GM12892 (cell line): Measurements from ENCODE around the gene PRAME.
"Not testable (repeated sequence)": the region's sequence is repeated elsewhere in the genome, so short reads cannot be mapped to it uniquely, and the experiment has no call there.

Source experiments
- DNase-seq: peaks from one replicate; pipeline ENCODE4 v3.0.0; 2011; ENCODE audit not compliant: insufficient read length
- FAIRE-seq: peaks from 2 replicates; lab custom pipeline; 2011; peaks lifted over from hg19 to GRCh38; lab: Jason Lieb, UNC
- POLR2A ChIP-seq: IDR thresholded peaks from 2 replicates; pipeline ENCODE4 v1.6.1; 2011; ENCODE audit warnings: low read depth, low read length, control low read depth
- POLR2AphosphoS5 ChIP-seq: IDR thresholded peaks from 2 replicates; pipeline ENCODE4 v1.6.1; 2011; ENCODE audit warnings: low read depth, low read length, control low read depth
- TAF1 ChIP-seq: IDR thresholded peaks from 2 replicates; pipeline ENCODE4 v1.6.1; 2011; ENCODE audit warnings: low read depth, mild to moderate bottlenecking, control low read depth, low read length, borderline replicate concordance

Gene PRAME

DNA sequence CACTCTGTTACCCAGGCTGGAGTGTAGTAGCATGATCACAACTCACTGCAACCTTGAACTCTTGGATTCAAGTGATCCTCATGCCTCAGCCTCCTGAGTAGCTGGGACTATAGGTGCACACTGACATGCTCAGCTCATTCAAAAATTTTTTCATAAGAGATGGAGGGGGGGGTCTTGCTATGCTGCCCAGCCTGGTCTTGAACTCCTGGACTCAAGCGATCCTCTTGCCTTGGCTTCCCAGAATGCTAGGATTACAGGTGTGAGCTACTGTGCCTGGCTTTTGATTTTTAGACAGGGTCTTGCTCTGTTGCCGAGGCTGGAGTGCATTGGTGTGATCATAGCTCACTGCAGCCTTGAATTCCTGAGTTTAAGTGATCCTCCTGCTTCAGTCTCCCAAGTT, 14.0 kb downstream of the PRAME start:
- no peak for FAIRE-seq
- no peak for TF ChIP-seq POLR2AphosphoS5
- no peak for TF ChIP-seq TAF1
- no peak for TF ChIP-seq POLR2A
- no peak for DNase-seq

DNA sequence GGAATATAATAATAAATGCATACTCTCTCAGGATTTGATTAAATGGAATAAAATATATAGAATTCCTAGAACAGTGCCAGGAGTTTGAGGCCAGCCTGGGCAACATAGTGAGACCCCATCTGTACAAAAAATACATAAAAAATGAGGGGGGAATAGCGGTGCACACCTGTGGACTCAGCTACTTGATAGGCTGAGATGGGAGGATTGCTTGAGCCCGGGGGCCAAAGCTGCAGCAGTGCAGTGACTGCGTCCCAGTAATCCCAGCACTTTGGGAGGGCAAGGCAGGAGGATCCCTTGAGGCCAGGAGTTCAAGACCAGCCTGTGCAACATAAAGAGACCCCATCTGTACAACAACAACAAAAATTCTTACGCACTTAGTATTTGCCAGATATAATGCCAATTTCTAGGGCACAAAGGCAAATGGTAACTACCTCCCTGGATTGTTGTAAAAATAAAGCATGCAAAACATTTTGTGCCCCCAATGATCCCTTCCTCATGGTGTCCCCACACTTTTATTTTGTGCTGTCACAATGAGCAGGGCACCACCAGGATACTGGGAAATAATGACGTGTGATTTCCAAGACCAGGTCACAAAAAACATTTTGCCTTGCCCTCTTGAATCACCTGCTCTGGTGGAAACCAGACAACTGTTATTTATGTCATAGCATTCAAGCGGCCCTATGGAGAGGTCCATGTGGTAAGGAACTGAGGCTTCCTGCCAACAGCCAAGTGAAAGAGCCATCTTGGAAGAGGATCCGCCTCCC, 20.7 kb downstream of the PRAME start:
- TF ChIP-seq POLR2A = no peak
- TF ChIP-seq TAF1 = no peak
- TF ChIP-seq POLR2AphosphoS5 = no peak
- FAIRE-seq (no peak), DNase-seq (no peak)

DNA sequence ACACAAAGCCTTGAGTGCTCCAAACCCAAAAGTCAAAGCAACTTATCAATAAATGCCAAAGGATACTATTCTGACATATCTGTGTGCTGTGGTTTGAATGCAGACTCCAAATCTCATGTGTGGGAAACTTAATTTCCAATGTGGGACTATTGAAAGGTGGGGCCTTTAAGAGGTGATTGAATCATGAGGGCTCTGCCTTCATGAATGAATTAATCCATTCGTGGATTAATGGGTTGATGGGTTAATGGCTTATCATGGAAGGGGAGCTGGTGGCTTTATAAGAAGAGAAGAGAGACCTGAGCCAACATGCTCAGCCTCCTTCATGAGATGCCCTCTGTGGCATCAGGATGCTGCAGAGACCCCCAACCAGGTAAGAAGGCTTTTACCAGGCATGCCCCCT, 22.1 kb downstream of the PRAME start:
- DNase-seq (no peak), FAIRE-seq (no peak)
- TF ChIP-seq POLR2A (no peak), POLR2AphosphoS5 (no peak), TAF1 (no peak)

GRCh38 chr22:22536515-22536914, 22.6 kb downstream of the PRAME start:
- DNase-seq (no peak), FAIRE-seq (no peak)
- TF ChIP-seq TAF1 (no peak), POLR2A (no peak), POLR2AphosphoS5 (no peak)

GRCh38 chr22:22535662-22536061, 23.4 kb downstream of the PRAME start:
- DNase-seq (no peak), FAIRE-seq (no peak)
- TF ChIP-seq POLR2AphosphoS5 = no peak
- no peak for TF ChIP-seq POLR2A
- no peak for TF ChIP-seq TAF1

GRCh38 chr22:22534604-22535415, 24.3 kb downstream of the PRAME start:
- FAIRE-seq (no peak), DNase-seq (no peak)
- TF ChIP-seq POLR2A (no peak), POLR2AphosphoS5 (no peak), TAF1 (no peak)

- FAIRE-seq (no peak), DNase-seq (no peak)
- TF ChIP-seq POLR2AphosphoS5 = no peak
- no peak for TF ChIP-seq TAF1
- TF ChIP-seq POLR2A = no peak
Measured at GRCh38 chr22:22533863-22534262, 25.2 kb downstream of the PRAME start.

- DNase-seq (no peak), FAIRE-seq (no peak)
- TF ChIP-seq TAF1 (no peak), POLR2AphosphoS5 (no peak), POLR2A (no peak)
Measured at GRCh38 chr22:22533417-22533816, 25.6 kb downstream of the PRAME start.

DNA sequence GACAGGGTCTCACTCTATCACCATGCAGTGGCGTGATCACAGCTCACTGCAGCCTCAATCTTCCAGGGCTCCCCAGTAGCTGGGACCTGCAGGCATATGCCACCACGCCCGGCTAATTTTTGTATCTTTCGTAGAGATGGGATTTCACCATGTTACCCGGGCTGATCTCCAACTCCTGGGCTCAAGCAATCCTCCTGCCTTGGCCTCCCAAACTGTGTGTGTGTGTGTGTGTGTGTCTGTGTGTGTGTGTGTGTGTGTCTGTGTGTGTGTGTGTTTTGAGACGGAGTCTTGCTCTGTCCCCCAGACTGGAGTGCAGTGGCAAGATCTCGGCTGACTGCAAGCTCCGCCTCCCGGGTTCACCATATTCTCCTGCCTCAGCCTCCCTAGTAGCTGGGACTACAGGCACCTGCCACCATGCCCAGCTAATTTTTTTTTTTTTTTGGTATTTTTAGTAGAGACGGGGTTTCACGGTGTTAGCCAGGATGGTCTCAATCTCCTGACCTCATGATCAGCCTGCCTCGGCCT, 26.5 kb downstream of the PRAME start:
- not testable (repeated sequence) for DNase-seq, FAIRE-seq

- TF ChIP-seq TAF1 (no peak), POLR2AphosphoS5 (no peak), POLR2A (no peak)
- FAIRE-seq (no peak), DNase-seq (no peak)
Measured at GRCh38 chr22:22531770-22532546, 27.1 kb downstream of the PRAME start.

- no peak for DNase-seq
- TF ChIP-seq POLR2A = no peak
- TF ChIP-seq TAF1 = no peak
- no peak for TF ChIP-seq POLR2AphosphoS5
- FAIRE-seq = no peak
Measured at GRCh38 chr22:22528780-22529179, 30.3 kb downstream of the PRAME start.
